ENCODE results near the gene CHD6. TPM values are rescaled to one million over a fixed set of nuclear protein-coding genes. Genes with fewer than 3 reads are reported as not detected.

The CHD6 gene
- total RNA-seq, 2 donors from 2014 or later = 40.9 to 72.0 TPM

DNA sequence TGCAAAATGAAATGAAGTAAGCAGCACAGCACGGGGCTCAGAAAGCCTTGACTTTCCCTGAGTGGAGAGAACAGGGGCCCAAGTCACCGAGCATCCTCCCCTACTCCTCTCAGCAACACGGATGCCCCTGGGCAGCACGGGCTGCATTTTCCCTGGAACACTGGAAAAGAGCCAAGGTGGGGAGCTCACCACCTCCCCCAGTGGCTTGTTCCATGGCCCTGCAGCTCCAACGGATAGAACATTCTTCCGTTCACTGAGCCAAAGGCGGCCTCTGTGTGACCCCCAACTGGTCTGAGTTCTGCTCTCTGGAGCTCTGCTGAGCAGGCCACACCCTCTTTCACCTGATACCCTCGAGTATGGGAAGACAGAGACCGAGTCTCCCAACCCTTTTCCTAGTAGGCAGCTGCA, 230.7 kb downstream of the CHD6 start:
- no peaks in the 10 kb centered on the region for H3K9me3 ChIP-seq
- 30% methylated on average over 9 of the region's 9 CpGs for WGBS
- TF ChIP-seq, protein P1, sequence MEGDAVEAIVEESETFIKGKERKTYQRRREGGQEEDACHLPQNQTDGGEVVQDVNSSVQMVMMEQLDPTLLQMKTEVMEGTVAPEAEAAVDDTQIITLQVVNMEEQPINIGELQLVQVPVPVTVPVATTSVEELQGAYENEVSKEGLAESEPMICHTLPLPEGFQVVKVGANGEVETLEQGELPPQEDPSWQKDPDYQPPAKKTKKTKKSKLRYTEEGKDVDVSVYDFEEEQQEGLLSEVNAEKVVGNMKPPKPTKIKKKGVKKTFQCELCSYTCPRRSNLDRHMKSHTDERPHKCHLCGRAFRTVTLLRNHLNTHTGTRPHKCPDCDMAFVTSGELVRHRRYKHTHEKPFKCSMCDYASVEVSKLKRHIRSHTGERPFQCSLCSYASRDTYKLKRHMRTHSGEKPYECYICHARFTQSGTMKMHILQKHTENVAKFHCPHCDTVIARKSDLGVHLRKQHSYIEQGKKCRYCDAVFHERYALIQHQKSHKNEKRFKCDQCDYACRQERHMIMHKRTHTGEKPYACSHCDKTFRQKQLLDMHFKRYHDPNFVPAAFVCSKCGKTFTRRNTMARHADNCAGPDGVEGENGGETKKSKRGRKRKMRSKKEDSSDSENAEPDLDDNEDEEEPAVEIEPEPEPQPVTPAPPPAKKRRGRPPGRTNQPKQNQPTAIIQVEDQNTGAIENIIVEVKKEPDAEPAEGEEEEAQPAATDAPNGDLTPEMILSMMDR (IDR thresholded peaks at IDR 0.05) = no peak
- no peak for TF ChIP-seq POLR2AphosphoS5 (IDR thresholded peaks at IDR 0.05)
- no peak for TF ChIP-seq POLR2A (IDR thresholded peaks at IDR 0.05)
- intact Hi-C loops (cut with DNase I) = no loop called here
- no peak overlapping the region for H3K4me3 ChIP-seq
- H3K36me3 ChIP-seq = no peaks in the 10 kb centered on the region
- no peak for DNase-seq (ENCODE audit: low spot score)
- no peaks in the 10 kb centered on the region for H3K4me1 ChIP-seq (replicated peaks)
- H3K27ac ChIP-seq = no peak overlapping the region
- H3K27me3 ChIP-seq (replicated peaks; ENCODE audit: insufficient read depth) = no peaks in the 10 kb centered on the region

DNA sequence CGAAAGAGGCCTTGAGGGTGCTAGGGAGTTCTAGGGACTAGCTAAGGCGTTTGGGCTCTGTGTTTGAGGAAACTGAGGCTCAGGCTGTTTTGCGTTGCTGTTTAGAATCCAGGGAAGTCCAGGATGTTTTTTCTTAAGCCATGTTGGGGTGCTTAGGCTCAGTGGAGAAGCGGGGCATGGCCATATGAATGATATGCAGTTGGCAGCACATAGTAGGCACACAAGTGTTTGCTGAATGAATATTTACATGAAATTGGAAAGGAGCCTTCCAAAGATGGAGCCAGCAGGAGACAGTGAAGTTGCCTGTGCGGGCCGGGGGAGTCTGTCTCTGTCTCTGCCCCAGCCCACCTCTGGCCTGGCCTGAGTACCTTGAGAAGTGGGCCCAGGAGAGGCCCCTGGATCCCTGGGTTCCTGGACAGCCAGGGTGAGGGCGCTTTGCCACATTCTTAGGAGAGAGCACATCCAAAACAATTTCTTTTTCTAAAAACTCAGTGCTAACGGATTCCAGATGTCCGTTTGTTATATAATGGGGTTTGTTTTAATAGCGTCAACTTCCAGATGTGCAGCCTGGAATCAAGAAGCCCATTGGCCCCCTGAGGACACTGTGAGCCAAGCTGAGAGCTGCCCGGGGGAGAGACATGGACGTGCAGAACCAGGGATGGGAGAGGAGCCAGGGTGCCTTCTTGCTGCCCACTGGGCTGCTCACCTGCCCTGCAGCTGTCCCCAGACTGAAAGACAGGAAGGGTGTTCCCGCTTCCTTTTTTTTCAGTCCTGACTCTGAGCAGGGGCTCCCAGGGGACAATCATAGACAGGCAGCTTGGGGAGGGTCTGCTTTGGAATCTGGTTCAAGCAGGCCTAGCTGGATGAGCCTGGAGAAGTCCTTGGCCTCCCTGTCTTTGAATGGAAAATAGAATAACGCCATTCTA, 231.4 kb downstream of the CHD6 start:
- no peaks in the 10 kb centered on the region for H3K36me3 ChIP-seq
- no peak for DNase-seq (ENCODE audit: low spot score)
- no peak overlapping the region for H3K27ac ChIP-seq
- intact Hi-C loops (cut with DNase I) = no loop called here
- TF ChIP-seq POLR2AphosphoS5 (IDR thresholded peaks at IDR 0.05) (no peak), POLR2A (IDR thresholded peaks at IDR 0.05) (no peak)
- TF ChIP-seq, protein P1 (IDR thresholded peaks at IDR 0.05) = no peak
- WGBS = 69% methylated on average over 14 of the region's 14 CpGs
- H3K4me1 ChIP-seq (replicated peaks) = no peaks in the 10 kb centered on the region
- H3K27me3 ChIP-seq (replicated peaks; ENCODE audit: insufficient read depth) = no peaks in the 10 kb centered on the region
- H3K9me3 ChIP-seq = no peaks in the 10 kb centered on the region
- no peak overlapping the region for H3K4me3 ChIP-seq

DNA sequence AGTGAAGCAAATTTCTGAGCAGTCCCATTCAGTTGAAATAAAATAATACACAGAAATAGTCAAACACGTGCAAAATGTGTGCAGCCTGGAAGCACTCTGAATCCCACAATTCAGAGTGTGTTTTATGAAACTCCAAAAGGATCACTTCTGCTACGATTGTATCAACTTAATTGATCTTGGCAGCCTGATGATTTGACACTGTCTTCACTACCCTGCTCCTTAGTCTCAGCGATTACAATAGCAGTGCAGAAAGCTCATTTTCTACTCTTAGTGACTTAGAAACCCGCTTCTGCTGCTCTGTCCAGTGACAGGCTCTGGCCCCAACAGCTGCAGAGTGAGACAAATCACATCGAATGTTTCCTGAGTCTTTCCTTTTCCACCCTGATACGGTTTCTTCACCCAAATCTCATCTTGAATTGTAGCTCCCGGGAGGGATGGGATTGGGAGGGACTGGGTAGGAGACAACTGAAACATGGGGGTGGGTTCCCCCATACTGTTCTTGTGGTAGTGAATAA, 235.3 kb downstream of the CHD6 start:
- 50% methylated on average over 7 of the region's 7 CpGs for WGBS
- intact Hi-C loops (cut with DNase I) = no loop called here
- H3K4me3 ChIP-seq = no peak overlapping the region
- TF ChIP-seq POLR2AphosphoS5 (IDR thresholded peaks at IDR 0.05) = no peak
- no peak for TF ChIP-seq POLR2A (IDR thresholded peaks at IDR 0.05)
- TF ChIP-seq, protein P1 (IDR thresholded peaks at IDR 0.05) = no peak
- H3K27ac ChIP-seq = no peak overlapping the region
- no peaks in the 10 kb centered on the region for H3K4me1 ChIP-seq (replicated peaks)
- no peaks in the 10 kb centered on the region for H3K9me3 ChIP-seq
- no peaks in the 10 kb centered on the region for H3K36me3 ChIP-seq
- no peaks in the 10 kb centered on the region for H3K27me3 ChIP-seq (replicated peaks; ENCODE audit: insufficient read depth)
- no peak for DNase-seq (ENCODE audit: low spot score)

DNA sequence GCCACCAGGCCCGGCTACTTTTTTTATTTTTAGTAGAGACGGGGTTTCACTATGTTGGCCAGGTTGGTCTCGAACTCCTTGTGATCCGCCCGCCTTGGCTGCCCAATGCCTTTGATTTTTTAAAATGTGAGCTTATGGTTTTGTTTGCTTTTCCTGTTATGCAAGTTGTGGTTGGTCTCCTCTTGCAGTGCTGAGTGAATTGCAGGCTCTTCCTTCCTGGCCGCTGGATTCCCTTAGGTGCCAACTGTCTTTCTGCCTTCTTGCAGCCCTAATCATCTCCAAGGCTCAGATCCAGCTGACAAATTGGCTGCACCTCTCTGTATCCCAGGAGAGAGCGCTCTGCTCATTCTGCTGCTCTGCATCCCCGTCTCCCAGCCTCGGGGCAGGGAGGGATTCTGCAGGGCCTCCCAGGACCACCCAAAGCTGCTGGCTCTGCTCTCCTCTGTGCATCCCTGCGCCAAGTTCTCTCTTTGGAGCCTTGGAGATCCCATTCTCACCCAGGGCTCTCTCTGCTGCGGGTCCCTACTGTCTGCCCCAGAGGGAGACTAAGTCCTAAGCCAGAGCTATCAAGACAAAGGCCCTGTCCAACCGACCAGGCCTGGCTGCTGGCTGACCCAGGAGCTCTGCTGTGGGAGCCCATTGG, 237.5 kb downstream of the CHD6 start:
- 49% methylated on average over 12 of the region's 12 CpGs for WGBS
- no peaks in the 10 kb centered on the region for H3K9me3 ChIP-seq
- H3K4me3 ChIP-seq = no peak overlapping the region
- H3K36me3 ChIP-seq = no peaks in the 10 kb centered on the region
- no peak overlapping the region for H3K27ac ChIP-seq
- no peak for DNase-seq (ENCODE audit: low spot score)
- H3K4me1 ChIP-seq (replicated peaks) = no peaks in the 10 kb centered on the region
- TF ChIP-seq POLR2AphosphoS5 (IDR thresholded peaks at IDR 0.05) (no peak), POLR2A (IDR thresholded peaks at IDR 0.05) (no peak)
- TF ChIP-seq, protein P1 (IDR thresholded peaks at IDR 0.05) = no peak
- intact Hi-C loops (cut with DNase I) = no loop called here
- H3K27me3 ChIP-seq (replicated peaks; ENCODE audit: insufficient read depth) = no peaks in the 10 kb centered on the region

Measured in prostate gland (tissue), 2 donors.